Lower lobe of right lung (tissue), 2 donors: ENCODE data around the gene NRN1L. TPM values are rescaled to one million over a fixed set of nuclear protein-coding genes. Genes with fewer than 3 reads are reported as not detected.
A peak's percentile ranks its signal among the peaks of the same experiment; 100 is the strongest.

ENCODE experiments used
- ATAC-seq, 2 donors: fragments of 200-7000 bp; cut with Tn5 transposase; one replicate each; pipeline ENCODE4 v1.9.1; 2020 to 2022; ENCODE audit warnings: mild to moderate bottlenecking in 2 of 2, moderate library complexity in 2 of 2
- DNase-seq: peaks from one replicate; pipeline ENCODE4 v3.0.0-alpha.2; 2020
- H3K27ac ChIP-seq: fragments of 200-600 bp; one replicate; pipeline ENCODE4 v1.8.0; 2022
- H3K27me3 ChIP-seq: fragments of 200-600 bp; one replicate; pipeline ENCODE4 v1.8.0; 2022; ENCODE audit warnings: low read depth
- H3K36me3 ChIP-seq: fragments of 200-600 bp; one replicate; pipeline ENCODE4 v1.8.0; 2022; ENCODE audit warnings: mild to moderate bottlenecking
- H3K4me1 ChIP-seq: fragments of 200-600 bp; one replicate; pipeline ENCODE4 v1.8.0; 2022
- H3K4me3 ChIP-seq: fragments of 200-600 bp; one replicate; pipeline ENCODE4 v1.8.0; 2022; ENCODE audit warnings: mild to moderate bottlenecking
- H3K9me3 ChIP-seq: fragments of 200-600 bp; one replicate; pipeline ENCODE4 v1.8.0; 2022
- CTCF ChIP-seq: fragments of 200-600 bp; IDR thresholded peaks from one replicate; pipeline ENCODE4 v1.8.0; 2022; ENCODE audit warnings: antibody characterized with exemption, mild to moderate bottlenecking
- intact Hi-C: fragments of 100-400 bp; cut with DNase I; formaldehyde crosslinking; loops from one replicate; pipeline ENCODE4 v1.11.0; 2022
- total RNA-seq: library from RNA; stranded (reverse); fragmentation: NEBNext Ultra II Directional; extraction: Animal tissue kit (Norgen Biotek cat#: 25700); gene quantifications from one replicate; pipeline ENCODE4 v1.2.1, GENCODE V29; 2021
- donor health status: DM: no; HTN: yes; CAD: no; lungs with severe emphysema.

Gene NRN1L
- total RNA-seq, 1 donor from 2014 or later: 1.7 TPM

GRCh38 chr16:67846320-67847063 lies 38.2 kb upstream of the NRN1L start, which contains the start of gene NUTF2:
TSS of gene NUTF2 (plus strand) at chr16:67846933. CDS start at chr16:67865131, 18,198 bp downstream.
- Histone ChIP-seq H3K27me3 (no peaks in the 10 kb centered on the region), H3K36me3 (no peaks in the 10 kb centered on the region), H3K9me3 (no peaks in the 10 kb centered on the region), H3K27ac (peak within 1 kb of the TSS; percentile 92), H3K4me3 (peak within 1 kb of the TSS; percentile 99), H3K4me1 (peaks cover 49% of the 10 kb centered on the region)
- intact Hi-C loops: no loop called here
- TF ChIP-seq CTCF: no peak
- DNase-seq: peak; percentile 96
- ATAC-seq: peak; percentile 89 to 92

- DNase-seq: peak; percentile 84
- no peaks in the 10 kb centered on the region for H3K36me3 ChIP-seq
- TF ChIP-seq CTCF: no peak
- no peaks in the 10 kb centered on the region for H3K9me3 ChIP-seq
- H3K4me3 ChIP-seq: peak within 1 kb of the TSS; percentile 99
- intact Hi-C loops: no loop called here
- H3K4me1 ChIP-seq: peaks cover 49% of the 10 kb centered on the region
- peak; percentile 80 to 82 for ATAC-seq
- peak within 1 kb of the TSS; percentile 92 for H3K27ac ChIP-seq
- H3K27me3 ChIP-seq: no peaks in the 10 kb centered on the region
These were observed 37.4 kb upstream of the NRN1L start, which contains the start of gene CENPT for GRCh38 chr16:67847064-67847861. TSS of gene CENPT (minus strand) at chr16:67847693. CDS start at chr16:67833859, 13,834 bp downstream.

- ATAC-seq (no peak), DNase-seq (no peak)
- Histone ChIP-seq H3K4me1 (peaks cover 48% of the 10 kb centered on the region), H3K27me3 (no peaks in the 10 kb centered on the region), H3K27ac (peak overlapping the region; percentile 92), H3K4me3 (peak overlapping the region; percentile 99), H3K36me3 (peaks cover 1% of the 10 kb centered on the region), H3K9me3 (no peaks in the 10 kb centered on the region)
- intact Hi-C loops: no loop called here
- no peak for TF ChIP-seq CTCF
These were observed 36.6 kb upstream of the NRN1L start for GRCh38 chr16:67848118-67848517.

- intact Hi-C loops: no loop called here
- Histone ChIP-seq H3K27ac (no peak overlapping the region), H3K27me3 (no peaks in the 10 kb centered on the region), H3K4me1 (peaks cover 32% of the 10 kb centered on the region), H3K9me3 (no peaks in the 10 kb centered on the region), H3K36me3 (peaks cover 10% of the 10 kb centered on the region), H3K4me3 (no peak overlapping the region)
- no peak for DNase-seq
- no peak for ATAC-seq
- no peak for TF ChIP-seq CTCF
These were observed 31.0 kb upstream of the NRN1L start for GRCh38 chr16:67853670-67854069.

GRCh38 chr16:67855789-67856188 lies 28.9 kb upstream of the NRN1L start:
- no peak for DNase-seq
- H3K27me3 ChIP-seq: no peaks in the 10 kb centered on the region
- peaks cover 19% of the 10 kb centered on the region for H3K36me3 ChIP-seq
- peaks cover 42% of the 10 kb centered on the region for H3K4me1 ChIP-seq
- intact Hi-C loops: no loop called here
- H3K9me3 ChIP-seq: no peaks in the 10 kb centered on the region
- TF ChIP-seq CTCF: no peak
- ATAC-seq: no peak
- H3K4me3 ChIP-seq: no peak overlapping the region
- no peak overlapping the region for H3K27ac ChIP-seq
